Breast epithelium (tissue), 4 donors: ENCODE results near the gene LYL1. TPM values are rescaled to one million over a fixed set of nuclear protein-coding genes. Genes with fewer than 3 reads are reported as not detected.

Experiments
- DNase-seq, 2 donors: peaks; one replicate each; pipeline ENCODE4 v3.0.0-alpha.2; 2019; ENCODE audit warnings: low spot score in 2 of 2
- H3K27ac ChIP-seq, 2 donors: fragments of 200-600 bp; sonication (generic) in 1 of 2; one replicate each; pipeline ENCODE4 v1.5.1; 2016 to 2019; ENCODE audit warnings: mild to moderate bottlenecking in 1 of 2
- H3K27me3 ChIP-seq, 2 donors: fragments of 200-600 bp; sonication (generic) in 1 of 2; one replicate each; pipeline versions ENCODE4 v1.5.1 to v1.6.0; 2017 to 2019; ENCODE audit warnings: control low read depth in 1 of 2, mild to moderate bottlenecking in 1 of 2
- H3K36me3 ChIP-seq: fragments of 200-600 bp; one replicate; pipeline ENCODE4 v1.5.1; 2019
- H3K4me1 ChIP-seq, 2 donors: fragments of 200-600 bp; sonication (generic); one replicate each; pipeline ENCODE4 v1.5.1; 2016 to 2019; ENCODE audit warnings: control low read depth in 1 of 2
- H3K4me3 ChIP-seq, 3 donors: fragments of 200-600 bp; sonication (generic); 1 replicate in 2 of 3; 2 replicates in 1 of 3; pipeline ENCODE4 v1.5.1; 2016 to 2019; ENCODE audit warnings: mild to moderate bottlenecking in 3 of 3, moderate library complexity in 2 of 3
- H3K9me3 ChIP-seq, 2 donors: fragments of 200-600 bp; sonication (generic) in 1 of 2; one replicate each; pipeline ENCODE4 v1.5.1; 2016 to 2019; ENCODE audit warnings: control low read depth in 1 of 2
- POLR2A ChIP-seq: fragments of 450-650 bp; IDR thresholded peaks from one replicate; pipeline ENCODE4 v1.6.1; 2016; ENCODE audit warnings: antibody characterized with exemption, mild to moderate bottlenecking, moderate library complexity
- POLR2AphosphoS5 ChIP-seq, 3 donors: sonication (generic); formaldehyde crosslinking; IDR thresholded peaks; one replicate each; pipeline ENCODE4 v1.6.1; 2017; ENCODE audit warnings: antibody characterized with exemption in 3 of 3
- intact Hi-C: fragments of 100-400 bp; cut with DNase I; formaldehyde crosslinking; loops from one replicate; pipeline ENCODE4 v1.15.1; 2023; ENCODE audit warnings: low total_unique reads
- total RNA-seq, 3 donors: library from RNA; depleted of rRNA; stranded (reverse); fragments of >200 nt; gene quantifications; one replicate each; pipeline ENCODE4 v1.1.0, GENCODE V29; 2016
- TF ChIP-seq, protein P1 (sequence below), 3 donors: fragments of 450-650 bp; IDR thresholded peaks; one replicate each; pipeline ENCODE4 v1.5.1; 2016 to 2017; ENCODE audit warnings: antibody characterized with exemption in 3 of 3, mild to moderate bottlenecking in 3 of 3, moderate library complexity in 3 of 3

Gene LYL1
- total RNA-seq, 3 donors from 2014 or later = 7.0 to 21.0 (median 9.2) TPM

DNA sequence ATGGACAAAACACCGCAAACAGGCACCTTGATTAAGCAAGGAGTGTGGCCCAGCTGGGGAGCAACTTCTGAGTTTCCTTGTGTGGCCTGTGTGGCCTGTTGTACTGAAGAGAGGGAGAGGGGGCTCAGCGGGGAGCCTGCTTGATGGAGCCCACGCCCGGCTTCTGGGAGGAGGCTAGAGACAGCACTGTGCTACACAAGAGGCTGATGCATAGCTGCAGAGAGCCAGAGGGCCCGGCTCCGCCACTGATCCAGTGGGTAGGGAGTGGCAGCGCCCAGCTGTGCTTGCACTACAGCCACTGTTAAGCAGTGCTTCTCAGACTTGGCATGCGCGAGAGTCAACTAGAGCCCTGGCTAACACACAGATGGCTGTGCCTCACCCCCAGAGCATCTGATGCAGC is 19.0 kb downstream of the LYL1 start:
- TF ChIP-seq POLR2A (no peak), POLR2AphosphoS5 (IDR thresholded peaks at IDR 0.05) (no peak)
- TF ChIP-seq, protein P1, sequence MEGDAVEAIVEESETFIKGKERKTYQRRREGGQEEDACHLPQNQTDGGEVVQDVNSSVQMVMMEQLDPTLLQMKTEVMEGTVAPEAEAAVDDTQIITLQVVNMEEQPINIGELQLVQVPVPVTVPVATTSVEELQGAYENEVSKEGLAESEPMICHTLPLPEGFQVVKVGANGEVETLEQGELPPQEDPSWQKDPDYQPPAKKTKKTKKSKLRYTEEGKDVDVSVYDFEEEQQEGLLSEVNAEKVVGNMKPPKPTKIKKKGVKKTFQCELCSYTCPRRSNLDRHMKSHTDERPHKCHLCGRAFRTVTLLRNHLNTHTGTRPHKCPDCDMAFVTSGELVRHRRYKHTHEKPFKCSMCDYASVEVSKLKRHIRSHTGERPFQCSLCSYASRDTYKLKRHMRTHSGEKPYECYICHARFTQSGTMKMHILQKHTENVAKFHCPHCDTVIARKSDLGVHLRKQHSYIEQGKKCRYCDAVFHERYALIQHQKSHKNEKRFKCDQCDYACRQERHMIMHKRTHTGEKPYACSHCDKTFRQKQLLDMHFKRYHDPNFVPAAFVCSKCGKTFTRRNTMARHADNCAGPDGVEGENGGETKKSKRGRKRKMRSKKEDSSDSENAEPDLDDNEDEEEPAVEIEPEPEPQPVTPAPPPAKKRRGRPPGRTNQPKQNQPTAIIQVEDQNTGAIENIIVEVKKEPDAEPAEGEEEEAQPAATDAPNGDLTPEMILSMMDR (IDR thresholded peaks at IDR 0.05) = no peak
- H3K4me1 ChIP-seq = peaks cover 8 to 11% of the 10 kb centered on the region in 2 donors
- intact Hi-C loops = no loop called here

GRCh38 chr19:13083008-13083404 is 19.7 kb downstream of the LYL1 start:
- intact Hi-C loops = no loop called here
- H3K9me3 ChIP-seq = no peaks in the 10 kb centered on the region
- TF ChIP-seq POLR2AphosphoS5 (IDR thresholded peaks at IDR 0.05) (no peak), POLR2A (no peak)
- TF ChIP-seq, protein P1 (IDR thresholded peaks at IDR 0.05) = no peak

More for the DNA sequence above, 19.0 kb downstream of the LYL1 start:
- Histone ChIP-seq H3K4me3 (no peak overlapping the region), H3K27me3 (no peaks in the 10 kb centered on the region), H3K36me3 (no peaks in the 10 kb centered on the region), H3K9me3 (no peaks in the 10 kb centered on the region), H3K27ac (peak overlapping the region; percentile 27 to 33)
- DNase-seq = no peak

DNA sequence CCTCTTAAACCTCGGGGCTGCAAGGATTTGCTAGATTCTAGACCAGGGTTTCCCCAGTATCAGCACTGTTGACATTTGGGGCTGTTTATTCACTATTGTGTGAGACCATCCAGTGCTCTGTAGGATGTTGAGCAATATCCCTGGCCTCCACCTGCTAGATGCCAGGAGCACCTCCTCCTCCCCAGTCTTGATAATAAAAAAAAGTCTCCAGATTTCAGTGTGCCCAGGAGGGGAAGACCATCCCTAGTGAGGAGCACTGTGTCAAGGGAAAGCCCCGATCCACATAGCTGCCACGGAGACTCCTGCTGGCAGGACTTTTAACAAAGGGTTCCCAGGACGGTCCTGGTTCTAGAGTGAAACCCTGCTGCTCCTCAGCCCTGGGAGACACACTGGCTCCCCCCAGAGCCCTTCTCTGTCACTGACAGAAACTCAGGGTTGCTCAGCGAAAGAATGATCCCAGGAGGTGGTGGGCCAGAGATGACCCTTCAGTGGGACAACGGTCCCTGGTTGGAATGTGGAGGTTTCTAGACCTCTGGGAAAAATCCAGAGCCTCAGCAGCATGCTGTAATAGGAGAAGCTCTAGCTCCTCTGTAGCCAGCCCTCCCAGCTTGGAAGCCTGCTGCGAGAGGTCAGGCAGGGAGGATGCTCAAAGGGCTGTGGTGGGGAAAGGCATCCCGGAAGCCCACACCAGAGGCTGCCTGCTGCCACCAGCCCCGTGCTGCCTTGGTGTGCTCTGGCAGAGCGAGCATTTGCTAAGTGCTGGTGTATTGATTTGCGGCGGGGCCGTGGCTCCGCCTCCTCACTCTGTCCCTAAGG is 20.3 kb downstream of the LYL1 start:
- H3K4me3 ChIP-seq = no peak overlapping the region
- no peaks in the 10 kb centered on the region for H3K27me3 ChIP-seq
- H3K9me3 ChIP-seq = no peaks in the 10 kb centered on the region
- intact Hi-C loops = no loop called here
- peaks cover 18 to 19% of the 10 kb centered on the region in 2 donors for H3K4me1 ChIP-seq
- TF ChIP-seq POLR2A = no peak
- TF ChIP-seq, protein P1 (IDR thresholded peaks at IDR 0.05) = peak in 1 of 3 donors; percentile 10
- TF ChIP-seq POLR2AphosphoS5 (IDR thresholded peaks at IDR 0.05) = no peak
- DNase-seq = no peak
- no peaks in the 10 kb centered on the region for H3K36me3 ChIP-seq
- peak overlapping the region; percentile 33 to 72 for H3K27ac ChIP-seq

More at GRCh38 chr19:13083008-13083404, 19.7 kb downstream of the LYL1 start:
- no peak for DNase-seq
- Histone ChIP-seq H3K27me3 (no peaks in the 10 kb centered on the region), H3K36me3 (no peaks in the 10 kb centered on the region), H3K4me3 (no peak overlapping the region), H3K4me1 (peaks cover 13 to 15% of the 10 kb centered on the region in 2 donors), H3K27ac (peak overlapping the region; percentile 27 to 33)

GRCh38 chr19:13079542-13079986 is 23.1 kb downstream of the LYL1 start:
- H3K9me3 ChIP-seq = no peaks in the 10 kb centered on the region
- no peak for DNase-seq
- H3K27ac ChIP-seq = peak overlapping the region; percentile 79 to 90
- H3K36me3 ChIP-seq = no peaks in the 10 kb centered on the region
- TF ChIP-seq, protein P1 (IDR thresholded peaks at IDR 0.05) = no peak
- peak in 2 of 3 donors; percentile 15 to 48 for TF ChIP-seq POLR2AphosphoS5 (IDR thresholded peaks at IDR 0.05)
- H3K4me3 ChIP-seq = peak overlapping the region in 1 of 3 donors; percentile 5
- H3K4me1 ChIP-seq = peaks cover 29 to 30% of the 10 kb centered on the region in 2 donors
- H3K27me3 ChIP-seq = no peaks in the 10 kb centered on the region
- intact Hi-C loops = no loop called here

DNA sequence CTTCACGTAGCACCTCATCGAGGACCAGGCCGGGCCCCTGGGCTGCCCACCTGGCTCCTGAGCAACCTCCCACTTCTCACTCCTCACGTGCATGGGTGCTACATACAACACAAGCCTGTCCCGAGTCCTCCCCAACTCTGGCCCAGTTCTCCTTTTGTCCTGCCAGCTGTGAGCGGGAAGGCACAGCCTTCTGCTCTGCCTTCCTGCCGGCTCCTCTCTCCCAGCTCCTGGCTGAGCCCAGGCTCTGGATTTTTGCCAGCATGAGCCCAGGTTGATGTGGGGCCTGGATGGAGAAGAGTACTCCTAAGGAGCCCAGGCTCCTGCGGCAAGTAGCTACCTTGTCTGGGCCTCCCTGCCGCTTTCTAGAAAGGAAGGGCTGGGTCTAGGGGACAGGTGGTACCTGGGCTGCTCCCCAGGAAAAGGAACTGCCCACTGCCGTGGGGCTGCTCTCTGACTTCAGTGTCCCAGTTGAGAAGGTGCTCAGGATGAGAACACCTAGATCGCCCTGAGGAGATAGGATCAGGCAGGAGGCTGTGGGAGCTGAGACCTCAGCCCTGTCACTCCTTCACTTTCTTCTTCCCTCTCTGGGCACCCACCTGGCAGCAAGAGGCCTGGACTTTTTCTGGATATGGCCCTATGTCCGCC is 23.6 kb downstream of the LYL1 start:
- Histone ChIP-seq H3K27ac (peak overlapping the region; percentile 79 to 90), H3K4me3 (peak overlapping the region in 1 of 3 donors; percentile 5), H3K36me3 (no peaks in the 10 kb centered on the region), H3K9me3 (no peaks in the 10 kb centered on the region), H3K4me1 (peaks cover 29 to 30% of the 10 kb centered on the region in 2 donors), H3K27me3 (no peaks in the 10 kb centered on the region)
- intact Hi-C loops = no loop called here
- TF ChIP-seq, protein P1 (IDR thresholded peaks at IDR 0.05) = no peak
- TF ChIP-seq POLR2AphosphoS5 (IDR thresholded peaks at IDR 0.05) = peak in 1 of 3 donors; percentile 7
- DNase-seq = no peak
